Naive thymus-derived CD4-positive, alpha-beta T cell (primary cell): ENCODE results near the gene RIMS1. TPM values are rescaled to one million over a fixed set of nuclear protein-coding genes. Genes with fewer than 3 reads are reported as not detected.

ENCODE experiments used
- ATAC-seq: fragments of 150-1000 bp; cut with Tn5 transposase; 2 replicates; pipeline ENCODE4 v1.10.0; 2021; ENCODE audit warnings: mild to moderate bottlenecking, moderate library complexity
- CTCF ChIA-PET: fragments of 350-600 bp; sonication (Branson Sonifier 250); formaldehyde crosslinking; loops from one replicate; lab custom pipeline; 2021; ENCODE audit warnings: antibody characterized with exemption; lab: Charles Lee
- POLR2A ChIA-PET: fragments of 350-600 bp; sonication (Branson Sonifier 250); formaldehyde crosslinking; loops from one replicate; lab custom pipeline; 2021; ENCODE audit warnings: antibody characterized with exemption, inconsistent platforms; lab: Charles Lee
- DNase-seq, 9 donors: peaks; one replicate each; pipeline versions ENCODE4 v3.0.0 to v3.0.0-alpha.2; 2020 to 2022; ENCODE audit warnings: mixed read lengths in 1 of 9
- H3K27ac ChIP-seq: one replicate; pipeline ENCODE4 v1.7.0; 2013; ENCODE audit warnings: mild to moderate bottlenecking, low read depth, low read length, moderate library complexity
- H3K27me3 ChIP-seq, 2 donors: one replicate each; pipeline ENCODE4 v1.7.0; 2013; ENCODE audit warnings: low read length in 2 of 2, mild to moderate bottlenecking in 2 of 2, moderate library complexity in 2 of 2; ENCODE audit not compliant: control insufficient read depth in 2 of 2, insufficient read depth in 2 of 2
- H3K36me3 ChIP-seq, 3 experiments: 1 replicate in 2 of 3; 2 replicates in 1 of 3; pipeline ENCODE4 v1.7.0; 2013; ENCODE audit warnings: low read length in 3 of 3, mild to moderate bottlenecking in 3 of 3, moderate library complexity in 1 of 3; ENCODE audit not compliant: insufficient read depth in 3 of 3, control insufficient read depth in 2 of 3
- H3K4me1 ChIP-seq, 2 donors: one replicate each; pipeline ENCODE4 v1.7.0; 2013; ENCODE audit warnings: low read length in 2 of 2, mild to moderate bottlenecking in 2 of 2, moderate library complexity in 1 of 2; ENCODE audit not compliant: control insufficient read depth in 2 of 2, insufficient read depth in 2 of 2
- H3K4me3 ChIP-seq: 2 replicates; pipeline ENCODE4 v1.7.0; 2013; ENCODE audit warnings: mild to moderate bottlenecking, low read length
- H3K9me3 ChIP-seq, 3 experiments: 1 replicate in 2 of 3; 2 replicates in 1 of 3; pipeline ENCODE4 v1.7.0; 2013; ENCODE audit warnings: low read length in 3 of 3; ENCODE audit not compliant: control insufficient read depth in 2 of 3
- H3K27ac Mint-ChIP-seq, 9 donors: one replicate each; pipeline ENCODE4 v1.8.0; 2020 to 2022; ENCODE audit warnings: mixed read lengths in 9 of 9, mild to moderate bottlenecking in 8 of 9, moderate library complexity in 5 of 9, inconsistent platforms in 2 of 9
- H3K27me3 Mint-ChIP-seq, 5 donors: one replicate each; pipeline ENCODE4 v1.8.0; 2021 to 2022; ENCODE audit warnings: mixed read lengths in 5 of 5, mild to moderate bottlenecking in 1 of 5
- H3K36me3 Mint-ChIP-seq, 5 donors: one replicate each; pipeline ENCODE4 v1.8.0; 2020 to 2022; ENCODE audit warnings: mixed read lengths in 5 of 5, mild to moderate bottlenecking in 3 of 5, inconsistent platforms in 1 of 5
- H3K4me1 Mint-ChIP-seq, 7 donors: one replicate each; pipeline ENCODE4 v1.8.0; 2020 to 2022; ENCODE audit warnings: mixed read lengths in 7 of 7, mild to moderate bottlenecking in 3 of 7, inconsistent platforms in 1 of 7
- H3K4me3 Mint-ChIP-seq, 10 donors: one replicate each; pipeline ENCODE4 v1.8.0; 2020 to 2022; ENCODE audit warnings: mild to moderate bottlenecking in 10 of 10, mixed read lengths in 10 of 10, moderate library complexity in 6 of 10, inconsistent platforms in 2 of 10
- H3K9me3 Mint-ChIP-seq, 11 donors: one replicate each; pipeline ENCODE4 v1.8.0; 2020 to 2022; ENCODE audit warnings: mixed read lengths in 11 of 11, mild to moderate bottlenecking in 4 of 11, inconsistent platforms in 1 of 11, moderate library complexity in 1 of 11
- intact Hi-C, 2 donors: fragments of 100-400 bp; cut with micrococcal nuclease; formaldehyde crosslinking; loops; one replicate each; pipeline ENCODE4 v1.15.1; 2023
- polyA plus RNA-seq, 2 donors: library from polyadenylated mRNA; unstranded; fragments of 300-500 nt; fragmentation: Illumina TruSeq; gene quantifications; one replicate each; pipeline ENCODE4 v1.2.3, GENCODE V29; 2021
- total RNA-seq, 6 experiments: library from RNA in 5 of 6; stranded (reverse) in 5 of 6; gene quantifications; 1 replicate in 5 of 6; 2 replicates in 1 of 6; pipeline ENCODE4 v1.2.3 and lab custom pipeline; 2021 to 2026

Gene RIMS1
- total and polyA plus RNA-seq, 7 experiments from 2014 or later, result not detected

- H3K27me3 ChIP-seq, result peaks cover 0 to 2% of the 10 kb centered on the region in 2 donors
- H3K27ac ChIP-seq, result no peak overlapping the region
- no peaks in the 10 kb centered on the region for H3K9me3 ChIP-seq
- Mint-ChIP-seq H3K36me3 (no peaks in the 10 kb centered on the region), H3K27me3 (peaks cover 0 to 10% (median 0%) of the 10 kb centered on the region in 5 donors), H3K4me1 (no peaks in the 10 kb centered on the region), H3K9me3 (peaks cover 0 to 1% (median 0%) of the 10 kb centered on the region in 11 donors), H3K4me3 (no peak overlapping the region), H3K27ac (no peak overlapping the region)
- ChIA-PET POLR2A (interaction anchor here (0.6 kb wide), 1 partner anchor 1134 kb away, joined by 3 read pairs; no protein-coding TSS in a partner anchor), CTCF (interaction anchor here (0.6 to 1.6 kb wide), 4 partner anchors 8 to 147 kb away, joined by 3 to 7 read pairs (median 4); no protein-coding TSS in a partner anchor)
- DNase-seq (no peak), ATAC-seq (no peak)
- no peaks in the 10 kb centered on the region for H3K4me1 ChIP-seq
- H3K36me3 ChIP-seq, result no peaks in the 10 kb centered on the region
- no peak overlapping the region for H3K4me3 ChIP-seq
- intact Hi-C loops, result no loop called here
Measured at GRCh38 chr6:72422171-72422570, 535.8 kb downstream of the RIMS1 start.

- Histone ChIP-seq H3K27me3 (no peaks in the 10 kb centered on the region), H3K4me1 (no peaks in the 10 kb centered on the region), H3K9me3 (no peaks in the 10 kb centered on the region), H3K27ac (no peak overlapping the region), H3K4me3 (no peak overlapping the region), H3K36me3 (no peaks in the 10 kb centered on the region)
- ATAC-seq (no peak), DNase-seq (no peak)
- Mint-ChIP-seq H3K4me1 (no peaks in the 10 kb centered on the region), H3K27me3 (peaks cover 0 to 13% (median 4%) of the 10 kb centered on the region in 5 donors), H3K9me3 (peaks cover 0 to 6% (median 0%) of the 10 kb centered on the region in 11 donors), H3K36me3 (no peaks in the 10 kb centered on the region), H3K4me3 (no peak overlapping the region), H3K27ac (no peak overlapping the region)
- ChIA-PET POLR2A (no interaction called here), CTCF (no interaction called here)
- intact Hi-C loops, result no loop called here
Measured at GRCh38 chr6:72424476-72424875, 538.1 kb downstream of the RIMS1 start.

- no peak overlapping the region for H3K4me3 ChIP-seq
- Mint-ChIP-seq H3K36me3 (no peaks in the 10 kb centered on the region), H3K9me3 (peaks cover 0 to 6% (median 0%) of the 10 kb centered on the region in 11 donors), H3K4me3 (no peak overlapping the region), H3K27me3 (peaks cover 0 to 18% (median 4%) of the 10 kb centered on the region in 5 donors), H3K4me1 (no peaks in the 10 kb centered on the region), H3K27ac (no peak overlapping the region)
- ChIA-PET CTCF (no interaction called here), POLR2A (no interaction called here)
- no peaks in the 10 kb centered on the region for H3K9me3 ChIP-seq
- no peaks in the 10 kb centered on the region for H3K27me3 ChIP-seq
- no peak for DNase-seq
- H3K36me3 ChIP-seq, result no peaks in the 10 kb centered on the region
- H3K27ac ChIP-seq, result no peak overlapping the region
- no peaks in the 10 kb centered on the region for H3K4me1 ChIP-seq
- intact Hi-C loops, result no loop called here
- ATAC-seq, result no peak
Measured at GRCh38 chr6:72425003-72425681, 538.8 kb downstream of the RIMS1 start.

- Histone ChIP-seq H3K36me3 (no peaks in the 10 kb centered on the region), H3K9me3 (no peaks in the 10 kb centered on the region), H3K27ac (no peak overlapping the region), H3K4me1 (no peaks in the 10 kb centered on the region), H3K4me3 (no peak overlapping the region), H3K27me3 (no peaks in the 10 kb centered on the region)
- intact Hi-C loops, result no loop called here
- DNase-seq (no peak), ATAC-seq (no peak)
- ChIA-PET CTCF (interaction anchor here (0.5 kb wide), 1 partner anchor 8 kb away, joined by 3 read pairs; no protein-coding TSS in a partner anchor), POLR2A (no interaction called here)
- H3K4me1 Mint-ChIP-seq, result no peaks in the 10 kb centered on the region
- no peak overlapping the region for H3K4me3 Mint-ChIP-seq
- H3K36me3 Mint-ChIP-seq, result peaks cover 0 to 3% (median 0%) of the 10 kb centered on the region in 5 donors
- H3K27ac Mint-ChIP-seq, result no peak overlapping the region
- no peaks in the 10 kb centered on the region for H3K9me3 Mint-ChIP-seq
- H3K27me3 Mint-ChIP-seq, result peaks cover 7 to 38% (median 20%) of the 10 kb centered on the region in 5 donors
Measured at GRCh38 chr6:72440611-72441010, 554.3 kb downstream of the RIMS1 start.

- Histone ChIP-seq H3K9me3 (no peaks in the 10 kb centered on the region), H3K4me1 (no peaks in the 10 kb centered on the region), H3K27ac (no peak overlapping the region), H3K4me3 (no peak overlapping the region), H3K36me3 (no peaks in the 10 kb centered on the region), H3K27me3 (peaks cover 0 to 3% of the 10 kb centered on the region in 2 donors)
- intact Hi-C loops, result no loop called here
- no peak overlapping the region for H3K27ac Mint-ChIP-seq
- no peaks in the 10 kb centered on the region for H3K36me3 Mint-ChIP-seq
- no peaks in the 10 kb centered on the region for H3K4me1 Mint-ChIP-seq
- DNase-seq, result no peak
- no peak overlapping the region for H3K4me3 Mint-ChIP-seq
- peaks cover 0 to 21% (median 11%) of the 10 kb centered on the region in 5 donors for H3K27me3 Mint-ChIP-seq
- peaks cover 0 to 5% (median 0%) of the 10 kb centered on the region in 11 donors for H3K9me3 Mint-ChIP-seq
- POLR2A ChIA-PET, result interaction anchor here (0.6 kb wide), 1 partner anchor 1637 kb away, joined by 4 read pairs; no protein-coding TSS in a partner anchor
- CTCF ChIA-PET, result no interaction called here
- ATAC-seq, result no peak
Measured at GRCh38 chr6:72446430-72446829, 560.1 kb downstream of the RIMS1 start.
